ENCODE data around the gene HOXB3.

DNA sequence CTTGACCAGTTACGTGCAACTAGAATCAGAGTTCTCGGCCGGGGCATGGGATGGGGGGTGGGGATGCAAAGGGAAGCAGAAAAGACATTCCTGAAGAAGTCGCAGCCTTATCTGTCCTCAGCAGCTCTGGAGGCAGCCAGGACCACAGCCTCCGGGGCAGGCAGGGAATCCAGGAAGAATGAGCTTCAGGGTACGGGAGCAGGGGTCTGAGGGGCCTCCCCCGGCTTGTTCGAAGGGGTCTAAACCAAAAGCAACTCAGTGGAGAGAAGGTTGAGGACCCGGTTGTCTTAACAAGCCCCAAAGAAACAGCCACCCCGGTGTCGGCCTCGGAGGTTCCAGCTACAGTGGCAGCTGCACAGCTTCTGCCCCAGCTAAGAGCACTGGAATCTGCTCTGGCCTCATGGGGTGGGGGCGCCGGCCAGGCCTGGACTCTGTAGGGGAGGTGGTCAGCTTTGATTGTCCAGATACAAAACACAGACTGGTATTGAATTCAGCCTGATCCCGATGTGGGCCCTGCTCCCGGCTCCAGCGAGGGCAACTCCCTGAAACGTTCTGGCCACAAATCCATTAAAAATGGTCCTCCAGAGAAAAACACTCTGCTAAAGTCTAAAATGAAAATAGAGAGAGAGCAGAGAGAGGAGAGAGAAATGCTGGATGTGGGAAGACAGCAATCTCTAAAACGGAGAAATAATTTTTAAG, 19.6 kb downstream of the HOXB3 start:
- TF ChIP-seq PTBP1 (IDR thresholded peaks at IDR 0.05; ENCODE audit: low read depth, low read length, poor library complexity, severe bottlenecking): no peak
- TF ChIP-seq RFX1 (IDR thresholded peaks at IDR 0.05): no peak
- TF ChIP-seq ZNF251 (CRISPR knock-in tag; IDR thresholded peaks at IDR 0.05): no peak
- TF ChIP-seq HMGA1 (CRISPR knock-in tag; conservative IDR thresholded peaks at IDR 0.05): no peak
- no peak for TF ChIP-seq GMEB1 (CRISPR knock-in tag; IDR thresholded peaks at IDR 0.05; ENCODE audit: borderline replicate concordance)
- TF ChIP-seq ZNF512 (CRISPR knock-in tag; IDR thresholded peaks at IDR 0.05): no peak
- TF ChIP-seq, protein P1, sequence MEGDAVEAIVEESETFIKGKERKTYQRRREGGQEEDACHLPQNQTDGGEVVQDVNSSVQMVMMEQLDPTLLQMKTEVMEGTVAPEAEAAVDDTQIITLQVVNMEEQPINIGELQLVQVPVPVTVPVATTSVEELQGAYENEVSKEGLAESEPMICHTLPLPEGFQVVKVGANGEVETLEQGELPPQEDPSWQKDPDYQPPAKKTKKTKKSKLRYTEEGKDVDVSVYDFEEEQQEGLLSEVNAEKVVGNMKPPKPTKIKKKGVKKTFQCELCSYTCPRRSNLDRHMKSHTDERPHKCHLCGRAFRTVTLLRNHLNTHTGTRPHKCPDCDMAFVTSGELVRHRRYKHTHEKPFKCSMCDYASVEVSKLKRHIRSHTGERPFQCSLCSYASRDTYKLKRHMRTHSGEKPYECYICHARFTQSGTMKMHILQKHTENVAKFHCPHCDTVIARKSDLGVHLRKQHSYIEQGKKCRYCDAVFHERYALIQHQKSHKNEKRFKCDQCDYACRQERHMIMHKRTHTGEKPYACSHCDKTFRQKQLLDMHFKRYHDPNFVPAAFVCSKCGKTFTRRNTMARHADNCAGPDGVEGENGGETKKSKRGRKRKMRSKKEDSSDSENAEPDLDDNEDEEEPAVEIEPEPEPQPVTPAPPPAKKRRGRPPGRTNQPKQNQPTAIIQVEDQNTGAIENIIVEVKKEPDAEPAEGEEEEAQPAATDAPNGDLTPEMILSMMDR (CRISPR knock-in tag; IDR thresholded peaks at IDR 0.05): no peak
- TF ChIP-seq, protein P2, sequence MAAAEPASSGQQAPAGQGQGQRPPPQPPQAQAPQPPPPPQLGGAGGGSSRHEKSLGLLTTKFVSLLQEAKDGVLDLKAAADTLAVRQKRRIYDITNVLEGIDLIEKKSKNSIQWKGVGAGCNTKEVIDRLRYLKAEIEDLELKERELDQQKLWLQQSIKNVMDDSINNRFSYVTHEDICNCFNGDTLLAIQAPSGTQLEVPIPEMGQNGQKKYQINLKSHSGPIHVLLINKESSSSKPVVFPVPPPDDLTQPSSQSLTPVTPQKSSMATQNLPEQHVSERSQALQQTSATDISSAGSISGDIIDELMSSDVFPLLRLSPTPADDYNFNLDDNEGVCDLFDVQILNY (CRISPR knock-in tag; conservative IDR thresholded peaks at IDR 0.05): no peak
- TF ChIP-seq TARDBP (CRISPR knock-in tag; IDR thresholded peaks at IDR 0.05): no peak
- TF ChIP-seq YY1 (IDR thresholded peaks at IDR 0.05; ENCODE audit: insufficient read depth, insufficient replicate concordance, low read depth, low read length): no peak
- no peak for TF ChIP-seq FOSL2 (CRISPR knock-in tag; IDR thresholded peaks at IDR 0.05)
- TF ChIP-seq MXI1 (IDR thresholded peaks at IDR 0.05; ENCODE audit: borderline replicate concordance, low read depth, low read length): no peak
